CD4-positive, alpha-beta T cell (primary cell): ENCODE results near the gene PODN. TPM values are rescaled to one million over a fixed set of nuclear protein-coding genes. Genes with fewer than 3 reads are reported as not detected.

ENCODE experiments used
- ATAC-seq: fragments of 200-7000 bp; cut with Tn5 transposase; one replicate; pipeline ENCODE4 v1.10.0; 2022; ENCODE audit warnings: mild to moderate bottlenecking; ENCODE audit not compliant: poor library complexity
- CTCF ChIA-PET: fragments of 350-600 bp; sonication (Branson Sonifier 250); formaldehyde crosslinking; loops from one replicate; lab custom pipeline; 2021; ENCODE audit warnings: antibody characterized with exemption, inconsistent platforms; lab: Charles Lee
- POLR2A ChIA-PET: fragments of 350-600 bp; sonication (Branson Sonifier 250); formaldehyde crosslinking; loops from one replicate; lab custom pipeline; 2021; ENCODE audit warnings: antibody characterized with exemption, inconsistent platforms; lab: Charles Lee
- DNase-seq, 14 experiments: peaks; one replicate each; pipeline ENCODE4 v3.0.0-alpha.2; 2013 to 2020; ENCODE audit warnings: mixed read lengths in 2 of 14
- H3K27ac ChIP-seq, 2 donors: one replicate each; pipeline versions ENCODE4 v1.5.1 to v1.7.0; 2013; ENCODE audit warnings: low read length in 2 of 2, low read depth in 1 of 2, mild to moderate bottlenecking in 1 of 2
- H3K27me3 ChIP-seq, 2 experiments: 1 replicate in 1 of 2; 2 replicates in 1 of 2; pipeline versions ENCODE4 v1.6.1 to v1.7.0; 2013; ENCODE audit warnings: low read length in 2 of 2, control low read depth in 1 of 2, mild to moderate bottlenecking in 1 of 2, moderate library complexity in 1 of 2; ENCODE audit not compliant: insufficient read depth in 2 of 2, control insufficient read depth in 1 of 2
- H3K36me3 ChIP-seq: one replicate; pipeline ENCODE4 v1.6.1; 2013; ENCODE audit warnings: low read length, control low read depth; ENCODE audit not compliant: insufficient read depth
- H3K4me1 ChIP-seq: one replicate; pipeline ENCODE4 v1.6.1; 2013; ENCODE audit warnings: low read length, control low read depth; ENCODE audit not compliant: insufficient read depth
- H3K4me3 ChIP-seq: one replicate; pipeline ENCODE4 v1.5.1; 2013; ENCODE audit warnings: mild to moderate bottlenecking, low read length, moderate library complexity
- H3K9me3 ChIP-seq, 2 experiments: 1 replicate in 1 of 2; 2 replicates in 1 of 2; pipeline versions ENCODE4 v1.6.1 to v1.7.0; 2013; ENCODE audit warnings: low read length in 2 of 2, mild to moderate bottlenecking in 2 of 2, control low read depth in 1 of 2, moderate library complexity in 1 of 2; ENCODE audit not compliant: control insufficient read depth in 1 of 2, insufficient read depth in 1 of 2
- H3K27ac Mint-ChIP-seq: one replicate; pipeline ENCODE4 v1.8.0; 2020; ENCODE audit warnings: mixed read lengths
- H3K27me3 Mint-ChIP-seq: one replicate; pipeline ENCODE4 v1.8.0; 2021; ENCODE audit warnings: mixed read lengths
- H3K36me3 Mint-ChIP-seq: one replicate; pipeline ENCODE4 v1.8.0; 2021; ENCODE audit warnings: low read depth, mixed read lengths
- H3K4me1 Mint-ChIP-seq: one replicate; pipeline ENCODE4 v1.8.0; 2021; ENCODE audit warnings: low read depth, mixed read lengths
- H3K4me3 Mint-ChIP-seq: one replicate; pipeline ENCODE4 v1.8.0; 2020; ENCODE audit warnings: mild to moderate bottlenecking, mixed read lengths
- H3K9me3 Mint-ChIP-seq: one replicate; pipeline ENCODE4 v1.8.0; 2020; ENCODE audit warnings: mixed read lengths
- intact Hi-C, 2 experiments: fragments of 100-400 bp; cut with DNase I in 1 of 2; cut with micrococcal nuclease in 1 of 2; formaldehyde crosslinking; loops; one replicate each; pipeline versions ENCODE4 v1.15.1 to v1.9.0; 2023 to 2025; cut with DNase I, micrococcal nuclease
- total RNA-seq, 174 experiments: library from RNA in 2 of 174; stranded (reverse) in 2 of 174; gene quantifications; one replicate each; pipeline ENCODE4 v1.2.3 and lab custom pipeline; 2021 to 2026
- TF ChIP-seq, protein P1 (sequence below): fragments of 200-600 bp; IDR thresholded peaks from one replicate; pipeline ENCODE4 v1.8.0; 2022; ENCODE audit warnings: antibody characterized with exemption, mild to moderate bottlenecking

PODN gene
- total RNA-seq, 2 experiments from 2014 or later, result not detected

DNA sequence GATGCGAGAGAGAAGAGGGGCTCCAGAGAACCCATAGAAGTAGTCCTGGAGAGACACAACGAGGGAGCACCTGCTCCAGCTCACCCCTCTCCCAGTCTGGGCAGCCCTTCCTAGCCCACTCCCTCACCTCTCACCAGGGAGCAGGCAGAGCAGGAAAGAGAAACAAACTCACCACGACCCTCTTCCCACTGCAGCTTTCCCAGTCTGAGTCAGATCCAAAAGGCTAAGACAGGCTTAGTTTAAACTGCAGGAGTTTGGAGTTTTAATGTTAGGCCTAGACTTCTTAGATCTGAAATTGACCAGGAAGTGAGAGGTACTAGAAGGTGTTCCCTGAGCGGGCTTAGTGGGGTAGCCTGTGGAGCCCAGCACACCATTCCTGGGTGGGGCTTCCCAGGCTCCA lies 50.8 kb downstream of the PODN start:
- H3K4me1 Mint-ChIP-seq, result peaks cover 8% of the 10 kb centered on the region
- ATAC-seq (no peak), DNase-seq (no peak)
- H3K4me3 Mint-ChIP-seq, result no peak overlapping the region
- Histone ChIP-seq H3K4me1 (peaks cover 5% of the 10 kb centered on the region), H3K9me3 (peaks cover 0 to 5% of the 10 kb centered on the region in 2 experiments), H3K27ac (no peak overlapping the region), H3K4me3 (no peak overlapping the region), H3K27me3 (no peaks in the 10 kb centered on the region), H3K36me3 (no peaks in the 10 kb centered on the region)
- no peaks in the 10 kb centered on the region for H3K27me3 Mint-ChIP-seq
- intact Hi-C loops, result no loop called here
- TF ChIP-seq, protein P1, sequence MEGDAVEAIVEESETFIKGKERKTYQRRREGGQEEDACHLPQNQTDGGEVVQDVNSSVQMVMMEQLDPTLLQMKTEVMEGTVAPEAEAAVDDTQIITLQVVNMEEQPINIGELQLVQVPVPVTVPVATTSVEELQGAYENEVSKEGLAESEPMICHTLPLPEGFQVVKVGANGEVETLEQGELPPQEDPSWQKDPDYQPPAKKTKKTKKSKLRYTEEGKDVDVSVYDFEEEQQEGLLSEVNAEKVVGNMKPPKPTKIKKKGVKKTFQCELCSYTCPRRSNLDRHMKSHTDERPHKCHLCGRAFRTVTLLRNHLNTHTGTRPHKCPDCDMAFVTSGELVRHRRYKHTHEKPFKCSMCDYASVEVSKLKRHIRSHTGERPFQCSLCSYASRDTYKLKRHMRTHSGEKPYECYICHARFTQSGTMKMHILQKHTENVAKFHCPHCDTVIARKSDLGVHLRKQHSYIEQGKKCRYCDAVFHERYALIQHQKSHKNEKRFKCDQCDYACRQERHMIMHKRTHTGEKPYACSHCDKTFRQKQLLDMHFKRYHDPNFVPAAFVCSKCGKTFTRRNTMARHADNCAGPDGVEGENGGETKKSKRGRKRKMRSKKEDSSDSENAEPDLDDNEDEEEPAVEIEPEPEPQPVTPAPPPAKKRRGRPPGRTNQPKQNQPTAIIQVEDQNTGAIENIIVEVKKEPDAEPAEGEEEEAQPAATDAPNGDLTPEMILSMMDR, result no peak
- ChIA-PET CTCF (no interaction called here), POLR2A (no interaction called here)
- H3K9me3 Mint-ChIP-seq, result peaks cover 2% of the 10 kb centered on the region
- no peak overlapping the region for H3K27ac Mint-ChIP-seq
- H3K36me3 Mint-ChIP-seq, result no peaks in the 10 kb centered on the region

DNA sequence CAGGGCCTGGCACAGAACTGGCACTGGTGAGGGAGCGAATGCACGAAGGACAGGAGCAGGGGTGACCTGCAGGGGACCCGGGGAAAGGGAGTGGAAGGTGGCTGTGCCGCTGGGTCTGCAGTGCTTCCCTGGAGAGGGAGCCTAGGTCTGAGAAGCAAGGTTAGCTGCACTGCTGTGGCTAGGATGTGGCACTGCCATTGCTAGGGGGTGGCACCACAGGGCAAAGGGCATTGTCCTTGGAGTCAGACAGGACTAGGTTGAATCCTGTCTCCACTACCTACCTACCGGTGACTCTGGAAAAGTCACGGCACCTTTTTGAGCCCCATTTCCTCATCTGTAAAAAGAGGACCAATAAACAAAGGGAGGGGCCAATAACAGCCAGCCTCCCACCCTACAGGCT lies 52.1 kb downstream of the PODN start:
- ChIA-PET CTCF (no interaction called here), POLR2A (no interaction called here)

DNA sequence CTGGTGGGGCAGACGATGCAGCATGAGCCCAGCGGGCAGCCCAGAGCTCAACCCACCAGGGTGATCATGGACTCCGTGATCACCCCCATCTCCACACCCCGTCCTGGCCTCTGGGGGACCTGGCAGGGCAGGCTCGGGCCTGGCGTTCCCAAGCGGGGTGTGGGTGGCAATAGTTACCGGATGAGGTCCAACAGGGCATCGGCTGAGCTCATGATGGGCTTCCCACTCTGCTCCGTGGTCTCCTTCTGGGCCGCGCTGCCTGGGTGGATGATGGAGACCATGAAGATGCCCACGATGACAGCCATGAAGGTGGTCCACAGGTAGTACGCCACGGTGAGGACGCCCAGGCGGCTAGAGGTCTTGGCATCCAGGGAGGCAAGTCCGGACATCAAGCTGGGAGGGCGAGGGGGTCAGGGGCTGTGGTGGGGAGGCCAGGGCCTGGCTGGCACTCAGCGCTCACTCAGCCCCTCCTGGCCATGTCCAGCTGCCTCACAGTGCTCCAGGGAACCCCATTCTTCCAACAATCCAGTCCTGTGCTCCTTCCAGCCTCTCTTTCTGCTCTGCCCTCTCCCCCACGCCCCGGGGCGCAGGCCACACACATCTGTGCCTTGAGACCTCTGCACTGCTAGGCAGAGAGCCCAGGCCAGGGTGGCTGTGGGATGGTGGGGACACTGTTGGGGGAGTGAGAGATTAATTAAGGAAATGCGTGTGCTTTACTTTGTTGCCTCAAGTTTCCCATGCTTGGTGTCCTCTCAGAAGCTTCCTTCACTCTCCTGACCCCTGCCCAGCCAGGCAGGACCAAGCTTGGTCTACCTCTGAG lies 52.8 kb downstream of the PODN start:
- no peak overlapping the region for H3K4me3 ChIP-seq
- DNase-seq (no peak), ATAC-seq (no peak)
- CTCF ChIA-PET, result no interaction called here
- no peak overlapping the region for H3K27ac ChIP-seq
- H3K27me3 Mint-ChIP-seq, result no peaks in the 10 kb centered on the region
- POLR2A ChIA-PET, result no interaction called here
- peaks cover 0 to 2% of the 10 kb centered on the region in 2 experiments for H3K27me3 ChIP-seq
- H3K36me3 Mint-ChIP-seq, result no peaks in the 10 kb centered on the region
- peaks cover 0 to 5% of the 10 kb centered on the region in 2 experiments for H3K9me3 ChIP-seq
- H3K36me3 ChIP-seq, result no peaks in the 10 kb centered on the region
- intact Hi-C loops, result no loop called here
- no peak overlapping the region for H3K27ac Mint-ChIP-seq
- no peaks in the 10 kb centered on the region for H3K4me1 ChIP-seq
- TF ChIP-seq, protein P1, result no peak
- peaks cover 3% of the 10 kb centered on the region for H3K4me1 Mint-ChIP-seq
- H3K9me3 Mint-ChIP-seq, result peaks cover 2% of the 10 kb centered on the region
- no peak overlapping the region for H3K4me3 Mint-ChIP-seq

More for the DNA sequence above, 52.1 kb downstream of the PODN start:
- Mint-ChIP-seq H3K9me3 (peaks cover 2% of the 10 kb centered on the region), H3K4me3 (no peak overlapping the region), H3K36me3 (no peaks in the 10 kb centered on the region), H3K27ac (no peak overlapping the region), H3K4me1 (peaks cover 3% of the 10 kb centered on the region), H3K27me3 (no peaks in the 10 kb centered on the region)
- Histone ChIP-seq H3K4me1 (no peaks in the 10 kb centered on the region), H3K27ac (no peak overlapping the region), H3K9me3 (peaks cover 0 to 5% of the 10 kb centered on the region in 2 experiments), H3K27me3 (no peaks in the 10 kb centered on the region), H3K4me3 (no peak overlapping the region), H3K36me3 (no peaks in the 10 kb centered on the region)
- TF ChIP-seq, protein P1, result no peak
- intact Hi-C loops, result no loop called here
- DNase-seq, result no peak
- ATAC-seq, result no peak
